GM12872 (cell line): ENCODE data around the gene SMU1.

Experiments used
- CTCF ChIP-seq: IDR thresholded peaks from 3 replicates; pipeline ENCODE4 v1.5.1; 2011; ENCODE audit warnings: low read depth, mild to moderate bottlenecking, low read length, moderate library complexity; ENCODE audit not compliant: insufficient read depth

The SMU1 gene

GRCh38 chr9:33117306-33117705 is 40.8 kb upstream of the SMU1 start:
- no peak for TF ChIP-seq CTCF

GRCh38 chr9:33116860-33117259 is 40.4 kb upstream of the SMU1 start:
- no peak for TF ChIP-seq CTCF

GRCh38 chr9:33114746-33115145 is 38.3 kb upstream of the SMU1 start:
- TF ChIP-seq CTCF: no peak

GRCh38 chr9:33113799-33114547 is 37.5 kb upstream of the SMU1 start:
- no peak for TF ChIP-seq CTCF

GRCh38 chr9:33112094-33112493 is 35.6 kb upstream of the SMU1 start:
- TF ChIP-seq CTCF: no peak

GRCh38 chr9:33111631-33112030 is 35.2 kb upstream of the SMU1 start:
- 0 out of 3 replicates have a peak, but pooled peaks have one; percentile 4 for TF ChIP-seq CTCF

GRCh38 chr9:33110686-33111085 is 34.2 kb upstream of the SMU1 start:
- no peak for TF ChIP-seq CTCF
